K562 (cell line): Measurements from ENCODE around the gene RER1. TPM values are rescaled to one million over a fixed set of nuclear protein-coding genes. Genes with fewer than 3 reads are reported as not detected.
A peak's percentile ranks its signal among the peaks of the same experiment; 100 is the strongest.

Experiments
- CHD1 ChIP-seq: fragments of 200-600 bp; sonication (generic); IDR thresholded peaks from one replicate; pipeline ENCODE4 v1.6.1; 2012; ENCODE audit warnings: mild to moderate bottlenecking, moderate library complexity, low read length, inconsistent platforms
- DNMT1 ChIP-seq: fragments of 450-650 bp; IDR thresholded peaks from 2 replicates; pipeline ENCODE4 v1.6.1; 2016; ENCODE audit warnings: antibody characterized with exemption, mild to moderate bottlenecking
- EZH2 ChIP-seq: IDR thresholded peaks from 2 replicates; pipeline ENCODE4 v1.6.1; 2012; ENCODE audit warnings: low read depth, mild to moderate bottlenecking, inconsistent platforms, low read length, borderline replicate concordance
- HDAC1 ChIP-seq, 2 experiments: fragments of 450-650 bp; IDR thresholded peaks; 2 replicates each; pipeline ENCODE4 v1.6.1; 2016 to 2017; ENCODE audit warnings: inconsistent platforms in 1 of 2, mild to moderate bottlenecking in 1 of 2, moderate library complexity in 1 of 2
- HDAC2 ChIP-seq: fragments of 450-650 bp; IDR thresholded peaks from 2 replicates; pipeline ENCODE4 v1.6.1; 2016; ENCODE audit warnings: mild to moderate bottlenecking
- IRF9 ChIP-seq: fragments of 450-650 bp; IDR thresholded peaks from 2 replicates; pipeline ENCODE4 v1.6.1; 2016; ENCODE audit warnings: missing biosample characterization, missing genetic modification characterization
- MAFK ChIP-seq: IDR thresholded peaks from 2 replicates; pipeline ENCODE4 v1.6.1; 2011; ENCODE audit warnings: low read length, improper control_type of control experiment
- NCOA2 ChIP-seq, 2 experiments: fragments of 450-650 bp; IDR thresholded peaks; 2 replicates each; pipeline ENCODE4 v1.6.1; 2018; ENCODE audit warnings: mild to moderate bottlenecking in 2 of 2, moderate library complexity in 1 of 2; ENCODE audit not compliant: partially characterized antibody in 2 of 2
- NFATC3 ChIP-seq: fragments of 450-650 bp; IDR thresholded peaks from 2 replicates; pipeline ENCODE4 v1.6.1; 2017; ENCODE audit warnings: mild to moderate bottlenecking
- PATZ1 ChIP-seq: fragments of 250-450 bp; sonication (Bioruptor Pico); IDR thresholded peaks from 2 replicates; pipeline ENCODE4 v1.5.0; 2020; ENCODE audit warnings: mild to moderate bottlenecking, borderline replicate concordance
- POLR3G ChIP-seq: IDR thresholded peaks from 2 replicates; pipeline ENCODE4 v1.6.1; 2011; ENCODE audit not compliant: insufficient read length, insufficient replicate concordance; ENCODE audit errors: extremely low read depth
- RBM17 ChIP-seq: fragments of 200-400 bp; formaldehyde crosslinking; IDR thresholded peaks from 2 replicates; pipeline ENCODE4 v1.6.1; 2017; ENCODE audit warnings: low read depth, mild to moderate bottlenecking, low read length, borderline replicate concordance
- SP1 ChIP-seq: sonication (generic); formaldehyde crosslinking; IDR thresholded peaks from 2 replicates; pipeline ENCODE4 v1.8.1; 2022; ENCODE audit warnings: mild to moderate bottlenecking, missing genetic modification reagents
- YY1 ChIP-seq, 3 experiments: IDR thresholded peaks; 2 replicates each; pipeline ENCODE4 v1.6.1; 2011; ENCODE audit warnings: low read length in 2 of 3, mild to moderate bottlenecking in 2 of 3, moderate library complexity in 2 of 3, borderline replicate concordance in 1 of 3, control low read depth in 1 of 3, low read depth in 1 of 3; ENCODE audit not compliant: insufficient read depth in 3 of 3, insufficient replicate concordance in 2 of 3, control insufficient read depth in 1 of 3, insufficient read length in 1 of 3; ENCODE audit errors: extremely low read depth in 1 of 3
- ZZZ3 ChIP-seq: fragments of 450-650 bp; IDR thresholded peaks from 2 replicates; pipeline ENCODE4 v1.6.1; 2016; ENCODE audit warnings: antibody characterized with exemption, mild to moderate bottlenecking, moderate library complexity
- polyA plus RNA-seq, 8 experiments: library from polyadenylated mRNA; depleted of rRNA in 4 of 8; stranded (reverse) in 5 of 8; unstranded in 3 of 8; fragments of >200 nt; fragmentation: Nextera tagmentation in 2 of 8; fragmentation: Illumina TruSeq in 1 of 8; extraction: Ambion mirVana in 2 of 8; extraction: Trizol in 1 of 8; gene quantifications; 2 replicates each; pipeline versions ENCODE4 v1.2.1 to v1.2.3, GENCODE V29; 2011 to 2014; ENCODE audit warnings: inconsistent platforms in 1 of 8, missing spikeins in 1 of 8
- total RNA-seq, 7 experiments: library from RNA; depleted of rRNA in 6 of 7; stranded (reverse); fragments of >200 nt in 6 of 7; fragmentation: Illumina TruSeq in 2 of 7; extraction: Trizol in 2 of 7; gene quantifications; 2 replicates each; pipeline versions ENCODE4 v1.2.1 to v1.2.3, GENCODE V29; 2011 to 2021; ENCODE audit warnings: low replicate concordance in 1 of 7

RER1 gene
- total and polyA plus RNA-seq, 9 of the 15 experiments (the other 6 are each of a cell fraction or from before 2014, with no cell fraction given): 19.6 to 354 (median 183) TPM

DNA sequence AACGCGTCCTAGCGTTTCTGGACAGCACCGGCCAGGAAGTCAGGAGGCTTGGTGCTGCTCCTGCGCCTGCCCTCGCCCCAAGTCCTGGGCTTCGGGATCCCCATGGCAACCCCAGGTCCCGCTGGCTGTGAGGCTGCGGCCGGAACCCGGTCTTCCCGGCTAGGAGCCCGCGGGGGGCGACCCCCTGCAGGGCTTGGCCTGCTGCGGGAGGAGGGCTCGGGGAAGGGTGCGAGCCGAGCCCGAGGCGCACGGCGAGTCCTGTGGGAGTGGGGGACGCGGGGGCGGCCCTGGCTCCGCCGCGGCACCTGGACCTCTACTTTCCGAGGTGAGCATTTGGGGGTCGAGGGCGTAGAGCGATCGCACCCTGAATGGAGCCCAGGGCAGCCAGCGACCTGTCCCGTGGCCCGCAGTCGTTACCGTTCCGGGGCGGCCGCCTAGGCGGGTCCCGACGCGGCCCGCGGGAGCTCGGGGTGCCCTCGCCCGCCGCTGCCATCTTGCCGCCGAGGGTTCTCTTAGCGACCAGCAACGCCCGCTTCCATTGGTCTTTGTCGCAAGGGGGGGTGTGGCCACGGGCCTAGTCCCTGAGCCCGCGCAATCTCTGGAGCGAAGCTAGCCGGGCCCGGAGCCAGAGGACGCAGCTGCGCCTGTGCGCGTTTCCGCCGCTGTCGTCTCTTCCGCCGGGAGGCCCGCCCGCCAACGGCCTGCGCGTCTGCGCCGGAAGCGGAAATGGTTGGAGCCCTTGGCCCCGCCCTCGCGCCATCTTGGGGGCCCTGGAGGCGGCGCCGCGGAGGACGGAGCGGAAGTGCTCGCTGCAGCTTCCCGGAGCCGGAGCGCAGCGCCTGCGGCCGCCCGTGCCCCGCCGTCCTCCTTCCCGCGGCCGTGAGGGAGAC is at the start of gene RER1, which contains the start of gene MORN1 (continued):
- TF ChIP-seq HDAC1 (IDR thresholded peaks at IDR 0.05): peak; percentile 25 to 99; a peak in 3 of 4 replicates
- peak; percentile 97 for TF ChIP-seq SP1 (CRISPR knock-in tag)
- peak; percentile 61 for TF ChIP-seq CHD1
- TF ChIP-seq NCOA2 (IDR thresholded peaks at IDR 0.05; ENCODE audit: partially characterized antibody in 2 of 2): no peak
- TF ChIP-seq DNMT1: no peak
- no peak for TF ChIP-seq MAFK
- no peak for TF ChIP-seq IRF9 (tag)
- no peak for TF ChIP-seq NFATC3
- no peak for TF ChIP-seq POLR3G
- no peak for TF ChIP-seq ZZZ3
- TF ChIP-seq EZH2: no peak
- TF ChIP-seq YY1 (IDR thresholded peaks at IDR 0.05; ENCODE audit: borderline replicate concordance in 1 of 3, control insufficient read depth in 1 of 3, extremely low read depth in 1 of 3, insufficient read depth in 3 of 3, insufficient read length in 1 of 3, insufficient replicate concordance in 2 of 3, low read depth in 1 of 3, low read length in 2 of 3): peak; percentile 76 to 94 (median 92)
- TF ChIP-seq RBM17: no peak
- TF ChIP-seq HDAC2: 0 out of 2 replicates have a peak, but pooled peaks have one; percentile 59
- TF ChIP-seq PATZ1 (CRISPR knock-in tag): no peak
